ENCODE measurements around the gene RPP25L.
A peak's percentile ranks its signal among the peaks of the same experiment; 100 is the strongest.

Gene RPP25L

GRCh38 chr9:34606190-34606589, 5.7 kb downstream of the RPP25L start:
- no peaks in the 10 kb centered on the region for H3K9me3 Mint-ChIP-seq
- H3K27me3 Mint-ChIP-seq, result peaks cover 2% of the 10 kb centered on the region
- peaks cover 10% of the 10 kb centered on the region for H3K4me1 Mint-ChIP-seq
- H3K36me3 Mint-ChIP-seq, result no peaks in the 10 kb centered on the region
- H3K4me3 Mint-ChIP-seq, result no peak overlapping the region
- H3K27ac Mint-ChIP-seq, result no peak overlapping the region

DNA sequence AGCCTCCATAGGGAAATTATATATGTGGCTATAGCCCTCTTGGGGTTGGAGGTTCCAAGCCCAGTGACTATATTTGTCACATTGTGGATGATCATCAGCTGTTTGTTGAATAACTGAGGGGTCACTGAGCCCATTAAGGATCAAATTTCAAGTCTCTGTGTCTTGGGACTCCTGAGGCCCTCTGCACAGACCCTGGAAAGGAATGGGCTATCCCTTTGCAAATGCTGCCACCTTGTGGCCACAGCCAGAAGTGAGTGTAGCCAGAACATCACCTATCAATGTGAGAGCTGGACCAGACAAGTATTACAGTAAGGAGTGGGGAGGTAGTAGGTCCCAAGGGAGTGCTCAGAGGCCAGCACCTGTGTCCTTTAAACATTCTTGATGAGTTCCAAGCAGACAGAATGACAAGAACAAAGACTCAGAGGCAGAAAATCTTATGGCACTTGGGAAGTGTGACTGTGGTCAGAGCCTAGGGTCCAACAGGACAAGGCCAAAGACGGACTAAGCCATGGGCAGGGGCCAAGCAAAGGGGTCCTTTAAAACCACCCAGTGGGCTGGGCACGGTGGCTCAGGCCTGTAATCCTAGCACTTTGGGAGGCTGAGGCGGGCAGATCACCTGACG, 8.2 kb downstream of the RPP25L start:
- H3K27ac Mint-ChIP-seq, result no peak overlapping the region
- H3K27me3 Mint-ChIP-seq, result peaks cover 2% of the 10 kb centered on the region
- no peaks in the 10 kb centered on the region for H3K4me1 Mint-ChIP-seq
- no peaks in the 10 kb centered on the region for H3K36me3 Mint-ChIP-seq
- no peaks in the 10 kb centered on the region for H3K9me3 Mint-ChIP-seq
- no peak overlapping the region for H3K4me3 Mint-ChIP-seq

DNA sequence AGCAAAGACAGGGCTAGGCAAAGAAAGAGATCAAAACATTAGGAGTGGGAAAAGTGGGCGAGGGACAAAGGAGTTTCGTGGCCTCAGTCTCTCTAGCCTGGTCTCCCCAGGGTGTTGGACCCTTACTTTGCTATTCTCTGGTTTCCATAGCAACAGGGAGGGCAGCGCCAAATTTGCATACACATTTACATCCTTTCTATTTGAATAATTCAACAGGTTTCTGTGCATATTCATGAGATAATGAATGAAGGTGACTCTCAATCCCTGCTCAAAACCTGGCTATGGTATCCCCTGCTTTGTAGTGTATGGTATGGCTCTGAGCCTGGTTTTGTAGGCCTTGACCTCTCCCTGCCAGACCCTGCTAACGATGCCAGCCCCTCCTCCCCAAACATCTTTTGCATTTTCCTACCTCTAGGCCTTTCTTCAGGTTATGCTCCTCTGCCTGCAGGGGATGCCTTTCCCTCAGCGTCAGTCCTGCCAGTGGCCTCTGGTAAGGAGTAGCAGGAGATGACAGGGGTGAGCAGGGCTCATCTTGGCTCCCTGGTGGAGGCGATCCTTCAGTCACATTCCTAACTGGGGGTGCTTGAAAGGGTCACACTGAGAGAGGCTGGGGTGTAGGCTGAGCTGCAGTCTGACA, 9.8 kb downstream of the RPP25L start:
- Mint-ChIP-seq H3K27me3 (peaks cover 3% of the 10 kb centered on the region), H3K4me1 (no peaks in the 10 kb centered on the region), H3K36me3 (no peaks in the 10 kb centered on the region), H3K27ac (no peak overlapping the region), H3K9me3 (no peaks in the 10 kb centered on the region), H3K4me3 (no peak overlapping the region)

- H3K27ac Mint-ChIP-seq, result no peak overlapping the region
- no peaks in the 10 kb centered on the region for H3K36me3 Mint-ChIP-seq
- no peak overlapping the region for H3K4me3 Mint-ChIP-seq
- H3K9me3 Mint-ChIP-seq, result no peaks in the 10 kb centered on the region
- H3K4me1 Mint-ChIP-seq, result no peaks in the 10 kb centered on the region
- peaks cover 3% of the 10 kb centered on the region for H3K27me3 Mint-ChIP-seq
Observed at GRCh38 chr9:34600908-34601307, 11.0 kb downstream of the RPP25L start.

GRCh38 chr9:34599546-34599945, 12.4 kb downstream of the RPP25L start:
- no peaks in the 10 kb centered on the region for H3K36me3 Mint-ChIP-seq
- H3K4me3 Mint-ChIP-seq, result no peak overlapping the region
- no peak overlapping the region for H3K27ac Mint-ChIP-seq
- no peaks in the 10 kb centered on the region for H3K9me3 Mint-ChIP-seq
- H3K27me3 Mint-ChIP-seq, result peaks cover 3% of the 10 kb centered on the region
- no peaks in the 10 kb centered on the region for H3K4me1 Mint-ChIP-seq

GRCh38 chr9:34594177-34594576, 17.7 kb downstream of the RPP25L start:
- Mint-ChIP-seq H3K4me3 (no peak overlapping the region), H3K27ac (no peak overlapping the region), H3K27me3 (peaks cover 24% of the 10 kb centered on the region), H3K9me3 (no peaks in the 10 kb centered on the region), H3K36me3 (no peaks in the 10 kb centered on the region), H3K4me1 (peaks cover 18% of the 10 kb centered on the region)

GRCh38 chr9:34592895-34593601, 18.8 kb downstream of the RPP25L start:
- H3K27me3 Mint-ChIP-seq, result peaks cover 34% of the 10 kb centered on the region
- H3K36me3 Mint-ChIP-seq, result no peaks in the 10 kb centered on the region
- no peaks in the 10 kb centered on the region for H3K9me3 Mint-ChIP-seq
- H3K4me3 Mint-ChIP-seq, result peak overlapping the region; percentile 84
- H3K27ac Mint-ChIP-seq, result no peak overlapping the region
- peaks cover 26% of the 10 kb centered on the region for H3K4me1 Mint-ChIP-seq

- Mint-ChIP-seq H3K9me3 (no peaks in the 10 kb centered on the region), H3K27ac (no peak overlapping the region), H3K4me3 (peak overlapping the region; percentile 84), H3K27me3 (peaks cover 36% of the 10 kb centered on the region), H3K4me1 (peaks cover 26% of the 10 kb centered on the region), H3K36me3 (no peaks in the 10 kb centered on the region)
Observed at GRCh38 chr9:34591917-34592866, 19.7 kb downstream of the RPP25L start.

DNA sequence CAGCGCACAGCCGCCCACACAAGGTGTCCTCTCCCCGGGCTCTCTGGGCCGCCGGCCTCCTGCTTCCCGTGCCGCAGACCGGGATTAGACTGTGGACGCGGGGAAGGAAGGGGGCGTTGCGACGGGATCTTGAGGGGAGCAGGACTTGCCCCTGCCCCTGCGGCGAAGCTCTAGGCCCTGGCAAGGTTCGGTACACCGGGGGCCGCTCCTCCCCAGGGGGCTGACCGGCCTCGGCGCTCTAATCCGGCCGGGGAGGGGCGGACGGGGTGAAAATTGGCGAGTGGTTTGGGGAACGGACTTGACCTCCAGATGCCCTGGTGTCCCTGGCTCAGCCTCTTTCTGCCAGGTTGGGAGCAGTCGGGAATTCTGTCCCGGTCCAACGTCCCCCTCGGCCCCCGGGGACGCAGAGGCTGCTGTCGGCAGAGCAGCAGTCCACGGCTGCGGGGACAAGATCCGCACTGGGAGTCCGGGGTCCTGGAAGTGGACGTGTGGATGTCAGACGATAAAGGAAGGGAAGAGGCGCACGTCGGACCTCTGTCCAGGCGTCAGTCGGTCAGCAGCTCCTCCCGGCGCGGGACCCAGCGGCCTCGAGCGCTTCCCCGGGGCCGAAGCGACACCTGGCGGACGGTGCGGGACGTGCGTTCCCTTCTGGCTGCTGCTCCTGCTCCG, 20.5 kb downstream of the RPP25L start:
- no peaks in the 10 kb centered on the region for H3K9me3 Mint-ChIP-seq
- peaks cover 42% of the 10 kb centered on the region for H3K27me3 Mint-ChIP-seq
- peak overlapping the region; percentile 84 for H3K4me3 Mint-ChIP-seq
- H3K27ac Mint-ChIP-seq, result no peak overlapping the region
- no peaks in the 10 kb centered on the region for H3K36me3 Mint-ChIP-seq
- peaks cover 26% of the 10 kb centered on the region for H3K4me1 Mint-ChIP-seq

GRCh38 chr9:34590381-34591247, 21.3 kb downstream of the RPP25L start:
- Mint-ChIP-seq H3K27me3 (peaks cover 48% of the 10 kb centered on the region), H3K36me3 (no peaks in the 10 kb centered on the region), H3K9me3 (no peaks in the 10 kb centered on the region), H3K4me3 (peak overlapping the region; percentile 84), H3K27ac (no peak overlapping the region), H3K4me1 (peaks cover 26% of the 10 kb centered on the region)

DNA sequence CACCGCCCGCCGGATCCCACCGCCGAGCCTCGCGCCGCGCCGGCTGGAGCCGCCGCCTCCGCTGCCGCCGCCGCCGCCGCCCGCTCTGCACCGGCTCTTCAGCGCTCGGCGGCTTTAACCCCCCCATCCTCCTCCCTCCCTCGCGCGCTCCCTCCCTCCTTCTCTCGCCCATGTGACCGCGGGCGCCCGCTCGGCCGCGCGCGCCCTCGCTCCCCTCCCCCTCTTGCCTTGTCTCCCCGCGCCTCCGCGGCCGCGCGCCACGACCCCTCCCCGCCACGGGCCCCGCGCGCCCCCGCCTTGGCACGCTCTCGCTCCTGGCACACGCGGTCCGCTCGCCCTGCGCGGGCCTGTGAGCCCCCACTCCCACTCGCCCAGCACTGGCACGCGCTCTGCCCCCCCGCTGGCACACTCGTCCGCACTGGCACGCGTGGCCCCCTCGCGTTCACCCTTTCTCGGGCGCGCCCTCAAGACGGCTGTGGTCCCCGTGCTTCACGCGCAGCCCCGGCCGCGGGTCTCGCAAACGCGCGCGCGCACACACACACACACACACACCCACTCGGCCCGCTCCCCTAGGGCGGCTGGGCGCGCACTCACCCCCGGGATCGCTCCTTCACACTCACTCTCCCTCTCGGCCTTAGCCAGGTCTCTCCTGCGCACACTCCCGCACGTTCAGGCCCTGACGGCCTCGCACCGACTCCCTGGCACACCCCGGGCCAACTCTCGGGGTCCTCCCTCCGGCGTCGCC, 22.1 kb downstream of the RPP25L start, which contains the start of gene CNTFR:
Gene CNTFR (minus strand): TSS at position 89 of the 745 bp plus-strand sequence. CDS start 20,743 bp downstream, outside the sequence.
- Mint-ChIP-seq H3K36me3 (no peaks in the 10 kb centered on the region), H3K4me3 (peak within 1 kb of the TSS; percentile 84), H3K9me3 (no peaks in the 10 kb centered on the region), H3K4me1 (peaks cover 26% of the 10 kb centered on the region), H3K27me3 (peaks cover 53% of the 10 kb centered on the region), H3K27ac (peak within 1 kb of the TSS; percentile 60)

- H3K27me3 Mint-ChIP-seq, result peaks cover 56% of the 10 kb centered on the region
- H3K27ac Mint-ChIP-seq, result peak overlapping the region; percentile 60
- no peaks in the 10 kb centered on the region for H3K36me3 Mint-ChIP-seq
- no peaks in the 10 kb centered on the region for H3K9me3 Mint-ChIP-seq
- H3K4me1 Mint-ChIP-seq, result peaks cover 26% of the 10 kb centered on the region
- H3K4me3 Mint-ChIP-seq, result peak overlapping the region; percentile 49
Observed at GRCh38 chr9:34588671-34589635, 22.9 kb downstream of the RPP25L start.

GRCh38 chr9:34587271-34587670, 24.6 kb downstream of the RPP25L start:
- Mint-ChIP-seq H3K9me3 (no peaks in the 10 kb centered on the region), H3K4me3 (no peak overlapping the region), H3K4me1 (peaks cover 21% of the 10 kb centered on the region), H3K27me3 (peaks cover 48% of the 10 kb centered on the region), H3K27ac (no peak overlapping the region), H3K36me3 (no peaks in the 10 kb centered on the region)
